Measurements from ENCODE around the gene LMX1B.

GRCh38 chr9:126706698-126707053 is 92.9 kb downstream of the LMX1B start:
- TF ChIP-seq RCOR1 (IDR thresholded peaks at IDR 0.05; ENCODE audit: low read length) = no peak
- TF ChIP-seq, protein P1, sequence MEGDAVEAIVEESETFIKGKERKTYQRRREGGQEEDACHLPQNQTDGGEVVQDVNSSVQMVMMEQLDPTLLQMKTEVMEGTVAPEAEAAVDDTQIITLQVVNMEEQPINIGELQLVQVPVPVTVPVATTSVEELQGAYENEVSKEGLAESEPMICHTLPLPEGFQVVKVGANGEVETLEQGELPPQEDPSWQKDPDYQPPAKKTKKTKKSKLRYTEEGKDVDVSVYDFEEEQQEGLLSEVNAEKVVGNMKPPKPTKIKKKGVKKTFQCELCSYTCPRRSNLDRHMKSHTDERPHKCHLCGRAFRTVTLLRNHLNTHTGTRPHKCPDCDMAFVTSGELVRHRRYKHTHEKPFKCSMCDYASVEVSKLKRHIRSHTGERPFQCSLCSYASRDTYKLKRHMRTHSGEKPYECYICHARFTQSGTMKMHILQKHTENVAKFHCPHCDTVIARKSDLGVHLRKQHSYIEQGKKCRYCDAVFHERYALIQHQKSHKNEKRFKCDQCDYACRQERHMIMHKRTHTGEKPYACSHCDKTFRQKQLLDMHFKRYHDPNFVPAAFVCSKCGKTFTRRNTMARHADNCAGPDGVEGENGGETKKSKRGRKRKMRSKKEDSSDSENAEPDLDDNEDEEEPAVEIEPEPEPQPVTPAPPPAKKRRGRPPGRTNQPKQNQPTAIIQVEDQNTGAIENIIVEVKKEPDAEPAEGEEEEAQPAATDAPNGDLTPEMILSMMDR (IDR thresholded peaks at IDR 0.05) = no peak

Measured in SK-N-SH (cell line).